ENCODE measurements around the gene LUC7L3.
"Not testable (repeated sequence)": the region's sequence is repeated elsewhere in the genome, so short reads cannot be mapped to it uniquely, and the experiment has no call there.

LUC7L3 gene

DNA sequence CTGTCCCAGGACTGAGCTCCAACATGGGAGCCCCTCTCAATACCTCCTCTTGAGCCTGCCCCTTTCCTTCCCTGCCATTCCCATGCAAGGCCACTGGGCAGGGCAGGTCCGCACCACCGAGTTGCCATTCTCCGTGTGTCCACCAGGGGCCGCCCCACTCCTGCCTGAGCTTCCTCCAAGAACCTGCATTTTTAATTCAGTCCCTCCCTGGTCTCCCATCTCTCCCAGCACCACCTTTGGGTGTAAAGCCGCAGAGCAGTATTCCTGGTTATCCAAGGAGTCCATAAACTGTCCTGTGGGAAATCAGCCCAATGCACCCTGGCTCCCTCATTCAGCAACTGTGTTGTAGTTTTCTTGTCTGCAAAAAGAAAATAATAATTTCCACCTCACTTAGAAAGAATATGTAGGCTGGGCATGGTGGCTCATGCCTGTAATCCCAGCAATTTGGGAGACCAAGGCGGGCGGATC is 63.8 kb downstream of the LUC7L3 start:
- peak; percentile 46 to 56 for DNase-seq (ENCODE audit: low read depth in 2 of 2)

DNA sequence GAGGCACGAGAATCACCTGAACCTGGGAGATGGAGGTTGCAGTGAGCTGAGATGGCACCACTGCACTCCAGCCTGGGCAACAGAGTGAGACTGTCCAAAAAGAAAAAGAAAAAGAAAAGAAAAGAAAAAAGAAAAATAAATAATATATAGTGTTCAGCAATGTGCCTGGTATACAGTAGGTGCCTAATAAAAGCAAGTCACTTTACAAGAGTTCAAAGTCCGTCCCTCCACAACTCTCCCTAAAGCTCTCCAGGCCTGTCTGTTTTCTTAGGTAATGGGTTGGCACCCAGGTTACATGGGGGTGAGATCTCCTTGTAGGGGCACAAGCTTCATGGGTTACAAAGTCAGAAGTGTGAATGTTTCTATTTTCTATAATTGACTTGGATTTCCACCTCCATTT is 64.5 kb downstream of the LUC7L3 start:
- DNase-seq (ENCODE audit: low read depth in 2 of 2): no peak

DNA sequence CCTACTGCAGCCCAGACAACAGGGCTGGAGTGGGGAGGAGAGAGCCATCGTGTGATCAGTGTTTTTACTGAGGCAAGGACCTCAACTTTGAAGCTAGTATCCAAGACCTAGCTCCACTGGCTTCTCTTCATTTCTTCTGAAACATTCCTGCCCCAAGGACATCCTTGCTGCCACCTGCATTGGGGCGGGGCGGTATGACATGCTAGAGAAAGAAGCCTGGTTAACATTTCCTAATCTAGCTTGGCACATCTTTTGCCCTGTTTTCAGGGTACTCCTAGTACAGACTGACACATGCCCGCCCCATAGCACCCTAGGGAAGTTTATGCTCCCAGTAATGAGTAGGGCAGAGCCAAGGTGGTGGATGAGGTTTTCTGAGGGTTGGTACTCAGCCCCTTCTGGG is 65.7 kb downstream of the LUC7L3 start:
- DNase-seq (ENCODE audit: low read depth in 2 of 2): no peak

DNA sequence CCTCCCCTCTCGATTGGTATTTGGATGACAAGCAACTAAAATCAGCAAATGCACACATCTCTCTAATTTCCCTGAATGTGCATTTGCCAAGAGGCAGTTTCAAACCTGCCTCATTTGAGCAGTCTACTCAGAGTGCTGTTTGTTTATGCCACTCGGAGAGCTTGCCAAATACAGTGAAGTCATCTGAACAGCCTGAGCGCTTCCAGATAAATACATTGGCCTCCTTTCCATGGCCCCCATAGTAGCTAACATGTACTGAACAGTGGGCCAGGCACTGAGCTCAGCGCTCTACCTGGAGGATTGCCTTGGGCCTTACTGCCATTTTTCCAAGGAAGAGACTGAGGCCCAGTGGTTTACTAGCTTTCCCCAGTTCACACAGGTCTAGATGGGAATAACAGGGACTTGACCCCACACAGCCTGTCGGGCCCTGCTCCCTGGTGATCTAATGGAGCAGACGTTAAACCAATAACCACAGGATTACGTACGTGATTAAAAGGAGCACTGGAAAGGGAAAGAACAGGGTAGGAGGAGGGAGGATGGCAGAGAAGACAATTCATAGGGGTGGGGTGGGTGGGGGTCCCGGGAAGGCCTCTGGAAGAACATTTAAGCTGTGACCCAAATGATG is 66.7 kb downstream of the LUC7L3 start:
- DNase-seq (ENCODE audit: low read depth in 2 of 2): no peak

DNA sequence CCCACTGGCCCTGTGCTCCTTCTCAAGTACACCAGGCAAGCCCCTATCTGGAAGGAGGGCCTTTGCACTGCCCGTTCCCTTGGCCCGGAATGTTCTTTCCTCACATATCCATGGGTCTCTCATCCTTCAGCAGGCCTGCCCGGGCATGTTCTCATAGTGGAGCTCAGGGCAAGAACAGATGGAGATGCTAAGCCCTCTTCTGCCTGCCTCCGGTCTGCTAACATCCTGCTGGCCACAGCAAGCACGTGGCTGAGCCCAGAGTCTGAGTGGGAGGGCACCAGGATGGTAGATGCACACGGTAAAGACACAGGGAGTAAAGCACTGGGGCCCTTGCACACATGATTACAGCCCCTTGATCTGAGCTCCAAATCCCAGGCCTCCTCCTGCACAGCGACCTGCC is 67.7 kb downstream of the LUC7L3 start:
- no peak for DNase-seq (ENCODE audit: low read depth in 2 of 2)

DNA sequence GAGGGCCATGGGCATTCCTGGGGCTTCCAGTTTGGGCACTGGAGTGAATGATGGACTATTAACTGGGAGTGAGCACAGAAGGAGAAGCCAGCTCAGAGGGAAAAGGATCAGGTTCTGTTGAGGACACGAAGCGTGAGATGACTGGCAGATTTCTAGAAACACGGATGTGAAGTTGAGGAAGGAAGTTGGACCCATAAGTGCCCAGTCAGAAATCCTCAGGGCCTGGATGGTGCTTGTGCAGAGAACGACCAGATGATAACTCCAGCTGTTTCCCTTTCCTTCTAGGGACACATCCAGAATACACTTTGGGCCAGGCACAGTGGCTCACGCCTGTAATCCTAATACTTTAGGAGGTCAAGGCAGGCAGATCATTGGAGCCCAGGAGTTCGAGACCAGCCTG is 71.2 kb downstream of the LUC7L3 start:
- no peak for DNase-seq (ENCODE audit: low read depth in 2 of 2)

DNA sequence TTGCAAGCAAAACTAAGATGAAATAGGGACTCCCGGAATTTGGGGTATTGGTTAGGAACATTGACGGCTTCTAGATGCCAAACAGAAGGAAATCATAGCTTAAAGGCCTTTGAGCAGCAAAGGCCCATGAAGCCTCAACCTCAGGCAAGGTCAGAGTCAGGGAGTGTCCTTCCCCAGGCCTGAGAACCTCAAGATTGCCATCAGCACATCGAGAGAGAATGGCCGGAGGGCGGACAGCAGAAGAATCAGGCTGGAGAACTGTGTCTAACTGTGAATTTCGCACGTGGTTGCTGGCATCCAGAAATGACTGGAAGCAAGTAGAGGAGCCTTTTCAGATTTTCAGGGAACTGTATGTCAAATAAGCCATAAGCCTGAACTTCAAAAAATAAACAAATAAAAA is 72.7 kb downstream of the LUC7L3 start:
- DNase-seq (ENCODE audit: low read depth in 2 of 2): no peak

DNA sequence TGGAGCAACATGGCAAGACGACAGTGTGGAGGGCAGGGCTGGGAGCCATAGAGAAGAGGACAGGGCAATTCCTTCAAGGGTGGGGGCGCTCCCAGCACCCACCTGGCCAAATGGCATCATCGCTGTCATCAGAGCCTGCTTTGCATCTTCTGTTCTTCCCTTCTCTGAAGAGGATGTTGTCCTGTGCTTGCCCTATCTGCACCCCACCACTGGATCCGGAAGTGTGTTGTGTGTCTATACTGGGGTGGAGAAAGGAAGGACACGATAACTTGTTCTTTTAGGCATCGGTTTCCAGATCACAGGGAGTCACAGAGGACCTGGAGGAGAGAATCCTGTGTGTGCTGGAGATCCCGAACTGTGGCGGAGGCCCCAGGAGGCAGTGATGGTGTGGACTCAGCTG is 73.6 kb downstream of the LUC7L3 start:
- DNase-seq (ENCODE audit: low read depth in 2 of 2): no peak

DNA sequence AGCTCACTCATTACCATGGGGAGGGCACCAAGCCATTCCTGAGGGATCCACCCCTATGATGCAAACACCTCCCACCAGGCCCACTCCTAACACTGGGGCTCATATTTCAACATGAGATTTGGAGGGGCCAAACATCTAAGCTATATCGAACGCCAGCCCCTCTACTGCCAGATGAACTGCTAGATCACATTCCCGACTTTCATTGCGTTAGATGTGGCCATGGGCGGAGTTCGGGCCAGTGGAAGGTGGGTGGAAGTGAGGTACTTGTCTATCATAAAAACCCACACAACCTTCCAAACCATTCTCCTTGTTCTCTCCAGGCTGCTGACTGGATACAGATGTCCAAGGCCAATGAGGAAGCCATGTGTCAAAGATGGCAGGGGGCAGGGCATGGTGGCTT is 75.0 kb downstream of the LUC7L3 start:
- no peak for DNase-seq (ENCODE audit: low read depth in 2 of 2)

DNA sequence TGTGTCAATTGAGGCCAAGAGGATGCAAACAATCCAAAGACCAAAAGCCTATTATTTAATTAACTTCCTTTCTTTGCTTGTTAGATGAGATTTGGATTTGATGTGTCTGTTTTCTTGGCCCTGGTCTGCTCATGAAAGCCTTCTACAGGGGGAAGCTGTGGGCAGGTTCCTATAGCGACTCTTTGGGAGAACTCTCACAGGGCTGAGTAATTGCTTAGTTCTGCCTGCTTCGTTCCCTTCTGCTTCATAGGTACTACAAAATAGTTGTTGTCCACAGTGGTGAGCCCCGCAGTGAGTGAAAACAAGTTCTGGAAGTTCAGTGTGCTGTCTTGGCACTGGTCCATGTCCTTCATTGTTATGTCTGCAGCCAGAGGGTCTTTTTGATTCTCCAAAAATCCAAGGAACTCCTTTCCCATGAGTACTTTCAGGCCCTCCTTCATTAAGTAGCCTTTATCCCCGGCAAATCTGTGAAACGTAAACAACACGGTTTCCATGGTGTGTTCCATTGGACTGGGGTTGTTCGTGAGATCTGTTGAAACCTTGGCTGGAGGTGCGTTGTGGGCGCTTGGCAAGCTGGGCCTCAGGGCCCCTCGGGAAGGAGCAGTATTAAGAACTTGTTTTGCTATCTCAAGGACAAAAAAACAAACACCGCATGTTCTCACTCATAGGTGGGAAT is 77.9 kb downstream of the LUC7L3 start:
- DNase-seq (ENCODE audit: low read depth in 2 of 2): no peak

DNA sequence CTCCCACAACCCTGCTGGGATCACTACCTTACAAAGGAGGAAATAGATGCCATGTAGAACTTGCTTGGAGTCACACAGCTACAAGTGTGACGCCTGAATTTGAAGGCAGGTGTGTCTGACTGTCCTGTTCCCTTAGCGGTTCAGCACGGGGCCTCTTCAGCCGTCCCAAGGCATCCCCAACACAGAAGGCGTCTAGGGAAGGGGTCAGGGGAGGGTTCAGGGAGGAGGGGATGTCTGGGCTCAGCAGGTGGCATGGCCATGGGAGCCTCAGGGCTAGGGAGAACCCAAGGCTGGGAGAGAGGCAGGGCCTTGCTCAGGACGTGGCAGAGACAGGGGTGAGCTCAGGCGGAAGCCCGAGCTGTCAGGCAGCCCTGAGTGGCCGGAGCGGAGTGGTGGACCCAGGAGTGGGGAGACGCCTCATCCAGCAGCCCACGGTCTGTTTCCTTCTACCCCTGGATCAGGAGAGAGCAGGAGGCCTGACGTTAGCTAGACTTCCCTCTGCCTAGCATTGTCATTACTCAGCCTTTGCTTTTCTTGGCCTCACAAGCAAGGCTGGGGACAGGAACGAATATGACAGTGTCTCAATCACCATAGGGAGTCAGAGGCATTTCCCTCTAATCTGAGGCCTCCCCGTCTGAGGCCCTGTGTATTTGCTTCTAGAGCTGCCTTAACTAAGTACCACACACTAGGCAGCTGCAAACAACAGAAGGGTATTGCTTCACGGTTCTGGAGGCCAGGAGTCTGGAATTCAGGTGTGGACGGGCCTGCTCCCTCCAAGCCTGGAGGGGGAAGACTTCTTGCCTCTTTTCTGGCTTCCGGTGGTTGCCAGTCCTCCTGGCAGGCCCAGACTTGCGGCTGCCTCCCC is 79.3 kb downstream of the LUC7L3 start:
- DNase-seq (ENCODE audit: low read depth in 2 of 2): no peak

DNA sequence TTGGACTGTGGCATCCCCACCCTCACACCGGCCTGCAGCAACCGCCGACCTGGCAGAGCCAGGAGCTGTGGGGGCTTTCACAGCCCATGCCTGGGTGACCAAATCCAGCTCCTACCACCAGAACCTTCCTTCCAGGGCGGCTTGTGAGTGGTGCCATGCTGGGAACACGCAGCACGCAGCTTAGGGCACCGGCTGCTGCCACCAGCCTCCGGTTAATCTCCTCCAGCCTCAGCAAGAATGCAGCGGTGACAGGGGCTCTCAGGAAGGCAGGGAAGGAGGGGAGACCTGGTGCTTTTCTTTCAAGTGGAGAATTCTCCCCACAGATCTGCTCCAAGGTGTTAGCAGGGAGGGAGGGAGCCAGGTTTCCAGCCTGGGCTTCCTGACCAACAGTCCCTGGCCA is 80.2 kb downstream of the LUC7L3 start:
- DNase-seq (ENCODE audit: low read depth in 2 of 2): no peak

DNA sequence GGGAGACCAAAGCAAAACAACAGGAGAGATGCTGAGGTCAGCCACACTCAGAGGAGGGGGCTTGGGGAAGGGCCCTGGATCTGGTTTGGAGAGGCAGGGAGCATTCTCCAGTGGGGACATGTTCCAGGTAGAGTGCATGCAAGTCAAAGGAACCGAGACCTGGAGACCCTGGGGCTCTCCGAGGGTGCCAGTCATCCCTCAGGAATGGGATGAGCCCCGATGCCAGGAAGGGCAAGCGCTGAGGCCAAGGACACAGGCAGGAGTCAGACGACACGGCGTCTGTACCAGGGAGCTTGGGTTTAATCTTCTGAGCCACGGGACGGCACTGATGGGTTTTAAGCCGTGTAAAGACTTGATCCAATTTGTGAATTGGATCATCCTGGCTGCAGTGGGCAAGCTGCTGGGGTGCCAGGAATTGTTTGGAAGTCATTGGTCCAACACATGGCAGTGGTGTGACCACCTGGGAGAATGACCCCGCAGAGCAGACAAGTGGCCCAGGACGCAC is 80.8 kb downstream of the LUC7L3 start:
- no peak for DNase-seq (ENCODE audit: low read depth in 2 of 2)

DNA sequence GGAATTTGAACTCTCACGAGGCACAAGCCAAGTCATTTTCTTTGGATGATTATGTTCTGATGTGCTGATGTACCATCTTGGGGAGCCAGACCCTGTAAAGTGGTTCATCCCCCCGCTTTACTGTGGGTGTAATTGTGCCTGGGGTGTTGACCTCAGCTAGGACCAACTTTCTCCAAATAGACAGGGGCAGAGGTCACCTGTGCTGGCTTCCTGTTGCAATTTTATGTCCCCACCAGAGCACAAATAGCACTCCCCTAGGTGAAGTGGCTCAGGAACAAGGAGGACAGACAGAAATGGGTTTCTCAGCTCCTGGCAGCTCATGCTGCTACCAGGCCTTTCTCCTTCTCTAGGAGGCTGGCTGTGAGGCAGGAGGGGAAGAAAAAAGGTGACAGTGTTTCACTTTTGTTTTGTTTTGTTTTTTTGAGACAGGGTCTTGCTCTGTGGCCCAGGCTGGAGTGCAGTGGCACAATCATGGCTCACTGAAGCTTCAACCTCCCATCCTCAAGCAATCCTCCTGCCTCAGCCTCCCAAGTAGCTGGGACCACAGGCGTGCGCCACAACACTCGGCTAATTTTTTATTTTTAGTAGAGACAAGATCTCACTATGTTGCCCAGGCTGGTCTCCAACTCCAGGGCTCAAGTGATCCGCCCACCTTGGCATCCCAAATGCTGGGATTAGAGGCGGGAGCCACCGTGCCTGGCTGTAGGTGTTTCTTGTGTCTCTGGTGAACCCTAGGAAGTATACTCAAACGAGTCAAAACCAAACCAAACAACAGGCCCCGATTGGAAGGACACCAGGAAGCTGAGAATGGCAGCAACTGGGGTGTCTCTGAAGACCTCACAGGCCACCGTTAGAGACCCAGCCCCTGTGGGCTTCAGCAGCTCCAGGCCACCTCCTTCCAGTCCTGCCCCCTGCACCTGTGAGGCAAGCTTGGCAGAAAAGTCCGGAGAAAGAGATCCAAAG is 83.5 kb downstream of the LUC7L3 start:
- DNase-seq (ENCODE audit: low read depth in 2 of 2): no peak

DNA sequence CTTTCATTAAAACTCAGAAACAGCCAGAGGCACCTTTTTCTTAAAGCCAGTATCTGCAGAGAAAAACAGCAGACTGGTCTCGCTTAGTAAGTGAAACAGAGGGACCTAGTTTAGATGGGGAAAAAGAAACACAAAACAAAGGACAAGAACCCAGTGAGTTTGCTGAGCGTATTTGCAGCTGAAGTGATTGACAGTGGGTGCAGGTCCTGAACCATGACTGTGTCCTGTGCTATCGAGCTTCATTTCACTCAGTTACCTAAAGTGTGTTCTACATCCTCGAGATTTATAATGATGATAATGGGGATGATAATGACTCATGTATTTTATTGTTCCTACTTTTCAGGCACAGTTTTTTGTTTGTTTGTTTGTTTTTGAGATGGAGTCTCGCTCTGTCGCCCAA is 84.3 kb downstream of the LUC7L3 start:
- DNase-seq (ENCODE audit: low read depth in 2 of 2): no peak

DNA sequence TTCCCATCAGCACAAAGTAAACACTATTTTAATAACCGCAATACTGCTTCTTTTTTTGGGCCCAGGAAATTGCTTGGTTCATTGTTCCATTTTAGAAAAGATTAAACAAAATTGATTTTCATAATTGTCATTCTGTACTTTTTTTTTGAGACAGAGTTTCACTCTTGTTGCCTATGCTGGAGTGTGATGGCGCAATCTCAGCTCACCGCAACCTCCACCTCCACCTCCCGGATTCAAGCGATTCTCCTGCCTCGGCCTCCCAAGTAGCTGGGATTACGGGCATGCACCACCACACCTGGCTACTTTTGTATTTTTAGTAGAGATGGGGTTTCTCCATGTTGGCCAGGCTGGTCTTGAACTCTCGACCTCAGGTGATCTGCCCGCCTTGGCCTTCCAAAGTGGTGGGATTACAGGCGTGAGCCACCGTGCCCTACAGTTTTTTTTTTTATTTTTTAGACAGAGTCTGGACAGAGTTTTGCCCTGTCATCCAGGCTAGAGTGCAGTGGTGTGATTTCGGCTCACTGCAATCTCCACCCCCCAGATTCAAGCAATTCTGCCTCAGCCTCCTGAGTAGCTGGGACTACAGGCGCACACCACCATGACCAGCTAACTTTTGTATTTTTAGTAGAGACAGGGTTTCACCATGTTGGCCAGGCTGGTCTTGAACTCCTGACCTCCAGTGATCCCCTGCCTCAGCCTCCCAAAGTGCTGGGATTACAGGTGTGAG is 85.5 kb downstream of the LUC7L3 start:
- not testable (repeated sequence) for DNase-seq (ENCODE audit: low read depth in 2 of 2)

DNA sequence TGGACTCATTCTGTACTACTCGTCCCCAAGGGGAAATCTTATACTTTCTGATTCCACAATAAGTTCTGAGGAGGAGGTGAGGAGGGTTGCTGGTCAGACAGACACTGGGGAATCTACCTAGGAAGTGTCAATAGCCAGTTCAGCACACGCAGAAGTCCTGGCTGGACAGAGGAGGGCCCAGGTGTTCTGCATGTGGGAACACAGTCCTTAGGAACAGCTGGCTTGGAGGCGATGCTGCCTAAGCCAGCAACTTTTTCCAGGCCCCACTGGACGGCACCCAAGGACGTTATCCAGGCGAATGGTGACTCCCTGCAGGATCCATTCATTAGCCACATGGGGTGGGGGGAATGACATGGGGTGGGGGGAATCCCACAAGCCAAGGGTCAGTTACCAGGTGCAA is 86.1 kb downstream of the LUC7L3 start:
- DNase-seq (ENCODE audit: low read depth in 2 of 2): no peak

Measured in activated CD8-positive, alpha-beta memory T cell treated with anti-CD3 and anti-CD28 coated beads for 4 hours (primary cell).